ENCODE data around the gene SPTLC3. TPM values are rescaled to one million over a fixed set of nuclear protein-coding genes. Genes with fewer than 3 reads are reported as not detected.
A peak's percentile ranks its signal among the peaks of the same experiment; 100 is the strongest.

Gene SPTLC3
- total RNA-seq, 1 experiment from 2014 or later = 13.6 TPM

GRCh38 chr20:13102694-13103093, 93.9 kb downstream of the SPTLC3 start:
- H3K27ac ChIP-seq = no peak overlapping the region
- H3K9me3 ChIP-seq (replicated peaks) = no peaks in the 10 kb centered on the region
- H3K4me1 ChIP-seq (replicated peaks) = no peaks in the 10 kb centered on the region
- DNase-seq (ENCODE audit: low read depth in 1 of 2, low spot score in 2 of 2) = no peak
- no peaks in the 10 kb centered on the region for H3K36me3 ChIP-seq
- no peak overlapping the region for H3K4me3 ChIP-seq
- H3K27me3 ChIP-seq (replicated peaks) = no peaks in the 10 kb centered on the region

- no peak overlapping the region for H3K4me3 ChIP-seq
- no peak for DNase-seq (ENCODE audit: low read depth in 1 of 2, low spot score in 2 of 2)
- H3K4me1 ChIP-seq (replicated peaks) = no peaks in the 10 kb centered on the region
- H3K36me3 ChIP-seq = no peaks in the 10 kb centered on the region
- H3K27me3 ChIP-seq (replicated peaks) = no peaks in the 10 kb centered on the region
- H3K9me3 ChIP-seq (replicated peaks) = no peaks in the 10 kb centered on the region
- H3K27ac ChIP-seq = no peak overlapping the region
These were observed 96.3 kb downstream of the SPTLC3 start for GRCh38 chr20:13105039-13105438.

- Histone ChIP-seq H3K27me3 (replicated peaks) (no peaks in the 10 kb centered on the region), H3K36me3 (no peaks in the 10 kb centered on the region), H3K4me3 (no peak overlapping the region), H3K27ac (no peak overlapping the region), H3K9me3 (replicated peaks) (no peaks in the 10 kb centered on the region), H3K4me1 (replicated peaks) (no peaks in the 10 kb centered on the region)
- peak in 1 of 2 experiments; percentile 33 for DNase-seq (ENCODE audit: low read depth in 1 of 2, low spot score in 2 of 2)
These were observed 97.2 kb downstream of the SPTLC3 start for GRCh38 chr20:13105864-13106457.

GRCh38 chr20:13109658-13110057, 100.9 kb downstream of the SPTLC3 start:
- Histone ChIP-seq H3K27me3 (replicated peaks) (no peaks in the 10 kb centered on the region), H3K36me3 (no peaks in the 10 kb centered on the region), H3K4me3 (no peak overlapping the region), H3K4me1 (replicated peaks) (no peaks in the 10 kb centered on the region), H3K27ac (no peak overlapping the region), H3K9me3 (replicated peaks) (no peaks in the 10 kb centered on the region)
- DNase-seq (ENCODE audit: low read depth in 1 of 2, low spot score in 2 of 2) = no peak

- Histone ChIP-seq H3K4me1 (replicated peaks) (no peaks in the 10 kb centered on the region), H3K27me3 (replicated peaks) (no peaks in the 10 kb centered on the region), H3K27ac (no peak overlapping the region), H3K36me3 (no peaks in the 10 kb centered on the region), H3K4me3 (no peak overlapping the region), H3K9me3 (replicated peaks) (no peaks in the 10 kb centered on the region)
- no peak for DNase-seq (ENCODE audit: low read depth in 1 of 2, low spot score in 2 of 2)
These were observed 102.0 kb downstream of the SPTLC3 start for GRCh38 chr20:13110796-13111195.

GRCh38 chr20:13111249-13111911, 102.6 kb downstream of the SPTLC3 start:
- no peaks in the 10 kb centered on the region for H3K9me3 ChIP-seq (replicated peaks)
- no peaks in the 10 kb centered on the region for H3K27me3 ChIP-seq (replicated peaks)
- no peaks in the 10 kb centered on the region for H3K4me1 ChIP-seq (replicated peaks)
- H3K4me3 ChIP-seq = no peak overlapping the region
- no peak for DNase-seq (ENCODE audit: low read depth in 1 of 2, low spot score in 2 of 2)
- no peaks in the 10 kb centered on the region for H3K36me3 ChIP-seq
- H3K27ac ChIP-seq = no peak overlapping the region

- no peaks in the 10 kb centered on the region for H3K36me3 ChIP-seq
- no peak for DNase-seq (ENCODE audit: low read depth in 1 of 2, low spot score in 2 of 2)
These were observed 105.0 kb downstream of the SPTLC3 start for GRCh38 chr20:13113731-13114130.

GRCh38 chr20:13117200-13117599, 108.4 kb downstream of the SPTLC3 start:
- Histone ChIP-seq H3K4me3 (no peak overlapping the region), H3K9me3 (replicated peaks) (no peaks in the 10 kb centered on the region), H3K4me1 (replicated peaks) (no peaks in the 10 kb centered on the region), H3K36me3 (no peaks in the 10 kb centered on the region), H3K27ac (no peak overlapping the region), H3K27me3 (replicated peaks) (no peaks in the 10 kb centered on the region)
- no peak for DNase-seq (ENCODE audit: low read depth in 1 of 2, low spot score in 2 of 2)

More at GRCh38 chr20:13113731-13114130, 105.0 kb downstream of the SPTLC3 start:
- Histone ChIP-seq H3K4me1 (replicated peaks) (no peaks in the 10 kb centered on the region), H3K4me3 (no peak overlapping the region), H3K27ac (no peak overlapping the region), H3K27me3 (replicated peaks) (no peaks in the 10 kb centered on the region), H3K9me3 (replicated peaks) (no peaks in the 10 kb centered on the region)

- Histone ChIP-seq H3K36me3 (no peaks in the 10 kb centered on the region), H3K27me3 (replicated peaks) (no peaks in the 10 kb centered on the region), H3K27ac (no peak overlapping the region), H3K9me3 (replicated peaks) (no peaks in the 10 kb centered on the region), H3K4me1 (replicated peaks) (no peaks in the 10 kb centered on the region), H3K4me3 (no peak overlapping the region)
- DNase-seq (ENCODE audit: low read depth in 1 of 2, low spot score in 2 of 2) = no peak
These were observed 109.9 kb downstream of the SPTLC3 start for GRCh38 chr20:13118676-13119075.

GRCh38 chr20:13119583-13119982, 110.8 kb downstream of the SPTLC3 start:
- peak in 1 of 2 experiments; percentile 58 for DNase-seq (ENCODE audit: low read depth in 1 of 2, low spot score in 2 of 2)
- Histone ChIP-seq H3K27ac (no peak overlapping the region), H3K9me3 (replicated peaks) (no peaks in the 10 kb centered on the region), H3K4me3 (no peak overlapping the region), H3K4me1 (replicated peaks) (no peaks in the 10 kb centered on the region), H3K36me3 (no peaks in the 10 kb centered on the region), H3K27me3 (replicated peaks) (no peaks in the 10 kb centered on the region)

GRCh38 chr20:13120471-13120870, 111.7 kb downstream of the SPTLC3 start:
- Histone ChIP-seq H3K27ac (no peak overlapping the region), H3K4me1 (replicated peaks) (no peaks in the 10 kb centered on the region), H3K4me3 (no peak overlapping the region), H3K36me3 (no peaks in the 10 kb centered on the region), H3K27me3 (replicated peaks) (no peaks in the 10 kb centered on the region), H3K9me3 (replicated peaks) (no peaks in the 10 kb centered on the region)
- no peak for DNase-seq (ENCODE audit: low read depth in 1 of 2, low spot score in 2 of 2)

- H3K27me3 ChIP-seq (replicated peaks) = no peaks in the 10 kb centered on the region
- no peak for DNase-seq (ENCODE audit: low read depth in 1 of 2, low spot score in 2 of 2)
- H3K36me3 ChIP-seq = no peaks in the 10 kb centered on the region
- H3K4me1 ChIP-seq (replicated peaks) = no peaks in the 10 kb centered on the region
- no peak overlapping the region for H3K27ac ChIP-seq
- no peak overlapping the region for H3K4me3 ChIP-seq
- H3K9me3 ChIP-seq (replicated peaks) = no peaks in the 10 kb centered on the region
These were observed 113.2 kb downstream of the SPTLC3 start for GRCh38 chr20:13121840-13122515.

GRCh38 chr20:13125486-13125885, 116.7 kb downstream of the SPTLC3 start:
- DNase-seq (ENCODE audit: low read depth in 1 of 2, low spot score in 2 of 2) = no peak
- Histone ChIP-seq H3K27me3 (replicated peaks) (no peaks in the 10 kb centered on the region), H3K9me3 (replicated peaks) (no peaks in the 10 kb centered on the region), H3K4me3 (no peak overlapping the region), H3K36me3 (no peaks in the 10 kb centered on the region), H3K4me1 (replicated peaks) (no peaks in the 10 kb centered on the region), H3K27ac (no peak overlapping the region)

- Histone ChIP-seq H3K4me3 (no peak overlapping the region), H3K4me1 (replicated peaks) (no peaks in the 10 kb centered on the region)
These were observed 119.4 kb downstream of the SPTLC3 start for GRCh38 chr20:13128173-13128572.

More at GRCh38 chr20:13128173-13128572, 119.4 kb downstream of the SPTLC3 start:
- Histone ChIP-seq H3K9me3 (replicated peaks) (no peaks in the 10 kb centered on the region), H3K36me3 (no peaks in the 10 kb centered on the region), H3K27me3 (replicated peaks) (no peaks in the 10 kb centered on the region), H3K27ac (no peak overlapping the region)
- no peak for DNase-seq (ENCODE audit: low read depth in 1 of 2, low spot score in 2 of 2)
